Right kidney (tissue), 9 donors: ENCODE data around the gene PRG2.

Source experiments
- DNase-seq: peaks from one replicate; pipeline ENCODE4 v3.0.0-alpha.2; 2016
- long read RNA-seq, 8 donors: transcript quantifications; one replicate each; lab custom pipeline, GENCODE V29; 2026

The PRG2 gene
- long read RNA-seq, donor 1, partial matches to known transcripts, result 0 of 1 reads
- long read RNA-seq, donor 1, other reads (novel, unspliced or antisense), result 0 of 1 reads
- long read RNA-seq, donor 2, partial matches to known transcripts, result 0 of 2 reads
- long read RNA-seq, donor 2, other reads (novel, unspliced or antisense), result 0 of 2 reads
- long read RNA-seq, donor 3, result 0 reads
- long read RNA-seq, donor 4, result 0 reads
- long read RNA-seq, donor 5, result 0 reads
- long read RNA-seq, donor 6, result 0 reads
- long read RNA-seq, donor 7, partial matches to known transcripts, result 0 of 2 reads
- long read RNA-seq, donor 7, other reads (novel, unspliced or antisense), result 0 of 2 reads
- long read RNA-seq, donor 8, partial matches to known transcripts, result 0 of 2 reads
- long read RNA-seq, donor 8, other reads (novel, unspliced or antisense), result 0 of 2 reads

- DNase-seq, result no peak
These were observed at the start of gene PRG2 for GRCh38 chr11:57390535-57390934. PRG2 (minus strand) TSS chr11:57390650; CDS start chr11:57389944, 706 bp downstream.

GRCh38 chr11:57439786-57440185 is 49.3 kb upstream of the PRG2 start:
- no peak for DNase-seq

- DNase-seq, result no peak
These were observed 48.2 kb upstream of the PRG2 start for GRCh38 chr11:57438345-57439285.

GRCh38 chr11:57436031-57436430 is 45.6 kb upstream of the PRG2 start:
- no peak for DNase-seq

- no peak for DNase-seq
These were observed 44.4 kb upstream of the PRG2 start for GRCh38 chr11:57434640-57435546.

- no peak for DNase-seq
These were observed 42.3 kb upstream of the PRG2 start for GRCh38 chr11:57432714-57433163.

GRCh38 chr11:57432149-57432561 is 41.7 kb upstream of the PRG2 start:
- DNase-seq, result no peak

GRCh38 chr11:57430952-57431351 is 40.5 kb upstream of the PRG2 start:
- no peak for DNase-seq

GRCh38 chr11:57429946-57430345 is 39.5 kb upstream of the PRG2 start:
- no peak for DNase-seq

GRCh38 chr11:57428643-57429042 is 38.2 kb upstream of the PRG2 start:
- no peak for DNase-seq

- no peak for DNase-seq
These were observed 37.3 kb upstream of the PRG2 start for GRCh38 chr11:57427727-57428082.

GRCh38 chr11:57426929-57427726 is 36.7 kb upstream of the PRG2 start, which contains the start of gene SLC43A3:
SLC43A3 (minus strand) TSS chr11:57427121; CDS start chr11:57426172, 949 bp downstream.
- peak; percentile 66 for DNase-seq

- no peak for DNase-seq
These were observed 36.0 kb upstream of the PRG2 start for GRCh38 chr11:57426439-57426928.

- peak; percentile 4 for DNase-seq
These were observed 35.4 kb upstream of the PRG2 start for GRCh38 chr11:57425565-57426438.

- peak; percentile 16 for DNase-seq
These were observed 34.5 kb upstream of the PRG2 start for GRCh38 chr11:57424792-57425564.

GRCh38 chr11:57424137-57424791 is 33.8 kb upstream of the PRG2 start:
- no peak for DNase-seq

- no peak for DNase-seq
These were observed 32.2 kb upstream of the PRG2 start for GRCh38 chr11:57422669-57423068.

- no peak for DNase-seq
These were observed 31.4 kb upstream of the PRG2 start for GRCh38 chr11:57421805-57422204.
